Activated T-cell treated with anti-CD3 and anti-CD28 coated beads, Interleukin-2, amount 50 U/mL, for 4 hours (primary cell): ENCODE data around the gene RIC1. TPM values are rescaled to one million over a fixed set of nuclear protein-coding genes. Genes with fewer than 3 reads are reported as not detected.
A peak's percentile ranks its signal among the peaks of the same experiment; 100 is the strongest.
"Not testable (repeated sequence)": the region's sequence is repeated elsewhere in the genome, so short reads cannot be mapped to it uniquely, and the experiment has no call there.

ENCODE experiments used
- ATAC-seq, 2 donors: fragments of 200-7000 bp; cut with Tn5 transposase; one replicate each; pipeline ENCODE4 v1.10.0; 2021
- DNase-seq: peaks from one replicate; pipeline ENCODE4 v3.0.0-alpha.2; 2020
- H3K27me3 Mint-ChIP-seq: one replicate; pipeline ENCODE4 v1.8.0; 2021; ENCODE audit warnings: low read depth, mixed read lengths
- H3K36me3 Mint-ChIP-seq: one replicate; pipeline ENCODE4 v1.8.0; 2022; ENCODE audit warnings: mixed read lengths; ENCODE audit not compliant: insufficient read depth
- H3K4me1 Mint-ChIP-seq: one replicate; pipeline ENCODE4 v1.8.0; 2021; ENCODE audit warnings: low read depth, mixed read lengths
- H3K4me3 Mint-ChIP-seq: one replicate; pipeline ENCODE4 v1.8.0; 2021; ENCODE audit warnings: mild to moderate bottlenecking, moderate library complexity, mixed read lengths
- H3K9me3 Mint-ChIP-seq: one replicate; pipeline ENCODE4 v1.8.0; 2021; ENCODE audit warnings: mixed read lengths
- total RNA-seq, 3 donors: library from RNA; stranded (reverse); gene quantifications; one replicate each; pipeline ENCODE4 v1.2.1, GENCODE V29; 2021

The RIC1 gene
- total RNA-seq, 3 donors from 2014 or later = 10.5 to 11.2 (median 10.8) TPM

DNA sequence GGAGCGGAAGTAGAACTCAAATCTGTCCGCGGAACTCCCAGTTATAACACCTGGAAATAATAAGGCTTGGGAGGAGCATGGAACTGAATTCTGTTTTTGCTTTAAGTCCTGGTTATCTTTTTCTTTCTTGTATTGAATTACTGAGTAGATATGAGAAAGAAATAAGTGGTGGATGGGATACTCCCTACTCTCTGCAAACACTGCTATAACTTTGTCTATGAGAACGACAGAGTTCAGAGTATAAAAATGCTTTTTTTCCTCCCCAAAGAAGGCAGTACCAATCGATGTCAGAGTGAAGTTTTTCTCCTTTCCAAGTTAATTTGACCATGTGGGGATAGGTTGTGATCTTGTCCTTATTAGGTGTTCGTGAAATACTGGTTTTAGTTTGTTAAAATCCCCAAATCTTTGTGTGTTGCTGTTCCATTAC, 1.2 kb downstream of the RIC1 start:
- ATAC-seq = no peak
- Mint-ChIP-seq H3K4me3 (peak overlapping the region; percentile 100), H3K4me1 (peaks cover 69% of the 10 kb centered on the region), H3K27me3 (no peaks in the 10 kb centered on the region), H3K36me3 (peaks cover 3% of the 10 kb centered on the region), H3K9me3 (peaks cover under 1% of the 10 kb centered on the region)
- no peak for DNase-seq

DNA sequence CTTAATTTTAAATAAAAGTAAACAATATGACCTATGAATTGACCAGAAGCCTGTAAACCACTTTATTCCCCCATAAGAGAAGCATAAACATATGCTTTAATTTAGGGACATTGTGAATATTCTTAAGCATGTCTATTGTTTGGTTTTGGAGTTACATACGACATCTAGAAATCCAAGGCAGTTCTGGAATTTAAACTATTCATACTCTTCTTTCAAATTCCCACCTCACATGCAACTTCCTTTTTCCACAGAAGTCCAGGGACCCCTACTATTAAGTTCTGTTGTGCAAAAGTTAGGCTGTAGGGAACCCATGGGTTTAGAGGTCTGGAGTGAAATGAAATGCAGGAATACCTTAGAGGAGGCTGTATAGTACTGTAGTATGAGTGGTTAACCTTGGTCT, 2.1 kb downstream of the RIC1 start:
- H3K27me3 Mint-ChIP-seq = no peaks in the 10 kb centered on the region
- peaks cover 9% of the 10 kb centered on the region for H3K9me3 Mint-ChIP-seq
- ATAC-seq = no peak
- no peak for DNase-seq
- H3K4me1 Mint-ChIP-seq = peaks cover 67% of the 10 kb centered on the region
- H3K36me3 Mint-ChIP-seq = peaks cover 12% of the 10 kb centered on the region
- no peak overlapping the region for H3K4me3 Mint-ChIP-seq

DNA sequence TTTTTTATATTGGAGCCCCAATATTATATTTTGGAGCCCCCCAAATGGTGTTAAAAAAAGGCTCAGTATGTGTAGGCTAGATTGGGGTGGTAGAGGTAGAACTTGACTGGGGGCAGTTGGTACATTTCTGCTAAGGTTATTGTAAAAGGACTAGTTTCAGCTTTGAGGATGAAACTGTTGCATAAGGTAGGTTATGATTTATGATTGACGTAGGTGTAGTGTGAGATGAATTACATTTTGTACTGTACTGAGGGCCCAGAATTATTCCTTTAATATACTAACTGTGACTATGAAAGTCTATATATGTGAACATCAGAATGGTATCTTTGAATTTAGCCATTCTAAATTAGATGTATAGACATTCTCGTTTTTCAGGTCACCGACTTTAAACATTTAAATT, 3.6 kb downstream of the RIC1 start:
- peaks cover 58% of the 10 kb centered on the region for H3K4me1 Mint-ChIP-seq

DNA sequence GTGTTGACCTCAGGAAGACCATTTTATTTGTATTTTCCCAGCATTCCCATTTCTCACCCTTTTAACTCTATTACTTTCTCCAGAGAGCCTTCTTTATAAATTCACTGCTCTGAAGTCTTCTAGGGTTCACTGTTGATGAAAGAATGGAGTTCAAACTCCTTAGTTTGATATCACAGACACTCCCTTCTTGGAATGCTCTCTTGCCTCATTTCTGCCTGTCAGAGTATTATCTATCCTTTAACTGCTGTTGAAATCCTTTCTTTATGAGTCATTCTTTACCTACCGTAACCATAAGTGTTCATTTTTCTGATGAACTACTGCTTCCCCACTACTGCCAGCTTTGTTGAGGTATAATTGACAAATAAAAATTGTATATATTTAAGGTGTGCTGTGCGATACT, 4.3 kb downstream of the RIC1 start:
- peaks cover 55% of the 10 kb centered on the region for H3K4me1 Mint-ChIP-seq

More for the DNA sequence above, 3.6 kb downstream of the RIC1 start:
- Mint-ChIP-seq H3K27me3 (no peaks in the 10 kb centered on the region), H3K9me3 (peaks cover 10% of the 10 kb centered on the region), H3K36me3 (peaks cover 14% of the 10 kb centered on the region), H3K4me3 (no peak overlapping the region)
- ATAC-seq (no peak), DNase-seq (no peak)

DNA sequence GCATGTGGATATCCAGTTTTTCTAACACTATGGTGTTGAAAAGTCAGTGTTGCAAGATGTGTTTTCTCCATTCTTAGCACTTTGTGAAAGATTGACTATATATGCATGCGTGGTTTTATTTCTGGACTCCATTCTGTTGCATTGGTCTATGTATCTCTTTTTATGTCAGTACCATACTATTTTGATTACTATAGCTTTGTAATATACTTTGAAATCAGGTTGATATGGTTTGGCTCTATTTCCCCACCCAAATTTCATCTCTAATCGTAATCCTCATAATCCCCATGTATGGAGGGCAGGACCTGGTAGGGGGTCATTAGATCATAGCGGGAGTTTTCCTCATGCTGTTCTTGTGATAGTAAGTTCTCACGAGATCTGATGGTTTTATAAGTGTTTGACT, 6.5 kb downstream of the RIC1 start:
- Mint-ChIP-seq H3K36me3 (peaks cover 40% of the 10 kb centered on the region), H3K9me3 (peaks cover 38% of the 10 kb centered on the region), H3K4me3 (no peak overlapping the region), H3K4me1 (peaks cover 57% of the 10 kb centered on the region), H3K27me3 (no peaks in the 10 kb centered on the region)
- DNase-seq (no peak), ATAC-seq (no peak)

More for the DNA sequence above, 4.3 kb downstream of the RIC1 start:
- no peak for ATAC-seq
- Mint-ChIP-seq H3K36me3 (peaks cover 21% of the 10 kb centered on the region), H3K4me3 (no peak overlapping the region), H3K27me3 (no peaks in the 10 kb centered on the region), H3K9me3 (peaks cover 17% of the 10 kb centered on the region)
- no peak for DNase-seq

DNA sequence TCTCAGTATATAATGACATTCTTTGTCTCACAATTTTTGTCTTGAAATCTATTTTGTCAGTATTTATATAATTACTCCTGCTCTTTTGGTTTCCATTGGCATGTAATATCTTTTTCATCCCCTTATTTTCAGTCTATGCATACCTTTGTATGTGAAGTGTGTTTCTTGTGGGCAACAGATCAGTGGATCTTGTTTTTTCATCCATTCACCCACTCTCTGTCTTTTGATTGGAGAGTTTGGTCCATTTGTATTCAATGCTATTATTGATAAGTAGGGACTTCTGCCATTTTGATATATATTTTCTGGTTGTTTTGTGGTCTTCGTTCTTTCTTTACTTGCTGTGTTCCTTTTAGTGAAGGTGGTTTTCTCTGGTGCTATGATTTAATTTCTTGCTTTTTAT, 10.9 kb downstream of the RIC1 start:
- Mint-ChIP-seq H3K27me3 (no peaks in the 10 kb centered on the region), H3K36me3 (peaks cover 54% of the 10 kb centered on the region), H3K4me3 (no peak overlapping the region), H3K4me1 (peaks cover 41% of the 10 kb centered on the region), H3K9me3 (peaks cover 48% of the 10 kb centered on the region)
- DNase-seq = no peak
- no peak for ATAC-seq

DNA sequence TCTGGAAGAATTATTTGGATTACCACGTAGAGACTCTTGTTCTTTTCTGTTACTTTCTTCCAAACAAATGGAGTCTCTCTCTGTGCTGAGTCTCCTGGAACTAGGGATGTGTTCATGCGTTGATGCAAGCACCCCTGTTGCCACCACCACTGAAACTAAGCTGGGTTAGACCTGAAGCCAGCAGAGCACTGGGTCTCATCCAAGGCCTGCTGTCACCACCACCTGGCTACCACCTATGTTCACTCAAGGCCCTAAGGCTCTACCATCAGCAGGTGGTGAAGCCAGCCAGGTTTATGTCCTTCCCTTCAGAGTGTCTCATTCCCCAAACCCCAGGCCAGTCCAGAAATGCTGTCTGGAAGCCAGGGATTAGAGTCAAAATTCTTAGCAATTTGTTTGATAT, 13.3 kb downstream of the RIC1 start:
- ATAC-seq (no peak), DNase-seq (no peak)
- no peak overlapping the region for H3K4me3 Mint-ChIP-seq
- H3K36me3 Mint-ChIP-seq = peaks cover 53% of the 10 kb centered on the region
- no peaks in the 10 kb centered on the region for H3K27me3 Mint-ChIP-seq
- H3K4me1 Mint-ChIP-seq = peaks cover 51% of the 10 kb centered on the region
- H3K9me3 Mint-ChIP-seq = peaks cover 46% of the 10 kb centered on the region

DNA sequence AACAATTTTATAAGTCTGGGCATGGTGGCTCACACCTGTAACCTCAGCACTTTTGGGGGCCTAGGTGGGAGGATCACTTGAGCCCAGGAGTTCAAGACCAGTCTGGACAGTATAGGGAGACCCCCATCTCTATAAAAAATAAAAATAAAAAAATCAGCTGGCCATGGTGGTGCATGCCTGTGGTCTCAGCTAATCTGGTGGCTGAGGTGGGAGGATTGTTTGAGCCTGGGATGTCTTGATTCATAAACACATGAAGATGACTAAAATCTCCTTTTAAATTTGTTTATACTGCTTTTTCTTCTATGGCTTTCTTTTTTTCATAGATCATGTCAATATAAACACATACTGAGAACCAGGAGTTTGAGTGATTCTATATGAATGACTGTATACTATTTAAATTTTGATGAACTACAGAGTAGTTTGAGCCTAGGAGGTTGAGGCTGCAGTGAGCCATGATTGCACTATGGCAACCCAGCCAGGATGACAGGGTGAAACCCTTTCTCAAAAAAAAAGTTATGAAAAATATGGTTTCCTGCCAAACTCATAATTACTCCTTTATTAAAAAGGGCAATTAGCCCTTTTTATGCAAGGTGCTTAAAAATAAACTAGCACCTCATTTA, 14.2 kb downstream of the RIC1 start:
- Mint-ChIP-seq H3K36me3 (peaks cover 49% of the 10 kb centered on the region), H3K9me3 (peaks cover 43% of the 10 kb centered on the region), H3K27me3 (no peaks in the 10 kb centered on the region), H3K4me3 (no peak overlapping the region), H3K4me1 (peaks cover 49% of the 10 kb centered on the region)
- DNase-seq (no peak), ATAC-seq (peak; percentile 78 to 80)

DNA sequence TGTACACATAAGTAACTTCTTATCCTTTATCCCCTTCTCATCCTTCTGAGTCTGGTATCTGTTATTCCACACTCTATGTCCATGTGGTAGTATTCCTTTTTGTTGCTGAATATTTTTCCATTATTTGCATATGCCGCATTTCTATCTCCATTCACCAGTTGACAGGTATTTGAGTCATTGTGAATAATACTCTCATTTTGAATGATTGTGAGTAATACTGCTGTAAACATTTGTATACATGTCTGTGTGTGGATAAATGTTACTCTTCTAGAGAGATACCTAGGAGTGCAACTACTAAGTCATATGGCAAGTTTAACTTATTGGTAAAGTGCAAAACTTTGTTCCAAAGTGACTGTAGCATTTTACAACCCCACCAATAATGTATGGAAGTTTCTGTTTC, 15.6 kb downstream of the RIC1 start:
- ATAC-seq (peak; percentile 86 to 90), DNase-seq (no peak)
- peaks cover 49% of the 10 kb centered on the region for H3K4me1 Mint-ChIP-seq
- H3K9me3 Mint-ChIP-seq = peaks cover 44% of the 10 kb centered on the region
- no peaks in the 10 kb centered on the region for H3K27me3 Mint-ChIP-seq
- H3K36me3 Mint-ChIP-seq = peaks cover 47% of the 10 kb centered on the region
- no peak overlapping the region for H3K4me3 Mint-ChIP-seq

DNA sequence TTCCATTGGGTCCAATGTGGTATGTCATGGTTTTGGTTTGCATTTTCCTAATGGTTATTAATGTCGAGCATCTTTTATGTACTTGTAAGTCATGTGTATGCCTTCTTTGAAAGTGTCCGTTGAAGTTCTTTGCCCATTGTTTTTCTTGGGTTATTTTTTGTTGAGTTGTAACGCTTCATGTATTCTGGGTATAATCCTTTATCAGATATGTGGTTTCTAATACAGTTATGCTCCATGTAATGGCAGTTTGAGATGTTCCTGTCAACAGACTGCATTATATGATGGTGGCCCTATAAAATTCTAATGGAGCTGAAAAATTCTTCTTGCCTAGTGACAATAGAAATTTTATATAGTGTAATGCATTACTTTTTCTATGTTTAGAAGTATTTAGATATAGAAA, 17.2 kb downstream of the RIC1 start:
- Mint-ChIP-seq H3K36me3 (peaks cover 42% of the 10 kb centered on the region), H3K4me3 (no peak overlapping the region), H3K27me3 (no peaks in the 10 kb centered on the region), H3K9me3 (peaks cover 39% of the 10 kb centered on the region), H3K4me1 (peaks cover 49% of the 10 kb centered on the region)
- ATAC-seq (no peak), DNase-seq (no peak)

DNA sequence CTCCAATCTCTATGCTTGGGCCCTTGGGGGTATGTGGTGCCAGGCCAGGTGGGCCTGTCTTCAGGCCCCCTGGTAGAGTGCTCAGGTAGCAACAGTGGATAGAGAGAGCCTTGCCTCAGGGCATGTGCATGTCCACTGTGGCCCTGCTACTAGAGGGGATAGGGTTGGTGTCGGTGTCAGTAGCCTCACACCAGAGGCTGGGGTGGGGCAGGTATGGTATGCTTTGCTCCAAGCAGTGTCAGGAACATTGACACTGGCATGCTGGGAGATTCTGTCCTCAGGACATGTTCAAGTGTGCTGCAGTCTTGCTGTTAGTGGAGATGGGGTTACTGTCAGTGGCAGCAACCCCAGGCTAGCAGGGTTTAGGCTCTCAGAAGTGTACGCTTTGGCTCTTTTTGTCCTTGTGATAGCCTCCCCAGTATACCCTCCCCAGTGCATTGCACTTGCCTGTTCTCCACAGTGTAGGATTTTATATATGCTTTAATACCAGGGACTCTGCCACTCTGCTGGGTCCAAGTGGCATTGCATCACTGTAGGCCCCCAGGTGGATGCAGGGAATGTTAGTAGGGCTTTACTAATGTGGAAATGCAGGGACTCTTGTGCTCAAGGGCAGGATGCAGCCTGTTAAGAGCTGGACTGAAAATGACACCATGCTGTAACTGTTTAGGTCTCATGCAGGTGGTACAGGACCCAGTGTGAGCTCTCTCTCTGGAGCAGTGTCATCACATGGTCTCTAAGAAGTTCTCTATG, 21.6 kb downstream of the RIC1 start:
- Mint-ChIP-seq H3K36me3 (peaks cover 47% of the 10 kb centered on the region), H3K4me3 (no peak overlapping the region), H3K27me3 (no peaks in the 10 kb centered on the region), H3K9me3 (peaks cover 57% of the 10 kb centered on the region), H3K4me1 (peaks cover 26% of the 10 kb centered on the region)
- DNase-seq (no peak), ATAC-seq (no peak)

DNA sequence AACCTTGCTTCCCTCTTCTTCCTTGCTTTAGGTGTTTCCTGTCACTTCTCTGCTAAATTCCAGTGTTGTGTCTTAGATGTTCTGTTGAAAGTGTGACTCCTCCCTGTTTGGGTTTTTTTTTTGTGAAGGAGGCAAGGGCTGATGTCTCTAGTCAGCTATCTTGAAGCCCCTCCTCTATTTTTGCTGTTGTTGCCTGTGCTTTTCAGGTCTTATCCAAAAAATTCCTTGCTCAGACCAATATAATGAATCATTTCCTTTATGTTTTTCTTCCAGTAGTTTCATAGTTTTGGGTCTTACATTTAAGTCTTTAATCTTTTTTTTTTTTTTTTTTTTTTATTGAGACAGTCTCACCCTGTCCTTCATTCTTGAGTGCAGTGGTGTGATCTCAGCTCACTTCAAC, 22.3 kb downstream of the RIC1 start:
- Mint-ChIP-seq H3K9me3 (peaks cover 57% of the 10 kb centered on the region), H3K27me3 (no peaks in the 10 kb centered on the region), H3K36me3 (peaks cover 44% of the 10 kb centered on the region), H3K4me3 (no peak overlapping the region), H3K4me1 (peaks cover 23% of the 10 kb centered on the region)
- no peak for ATAC-seq
- no peak for DNase-seq

DNA sequence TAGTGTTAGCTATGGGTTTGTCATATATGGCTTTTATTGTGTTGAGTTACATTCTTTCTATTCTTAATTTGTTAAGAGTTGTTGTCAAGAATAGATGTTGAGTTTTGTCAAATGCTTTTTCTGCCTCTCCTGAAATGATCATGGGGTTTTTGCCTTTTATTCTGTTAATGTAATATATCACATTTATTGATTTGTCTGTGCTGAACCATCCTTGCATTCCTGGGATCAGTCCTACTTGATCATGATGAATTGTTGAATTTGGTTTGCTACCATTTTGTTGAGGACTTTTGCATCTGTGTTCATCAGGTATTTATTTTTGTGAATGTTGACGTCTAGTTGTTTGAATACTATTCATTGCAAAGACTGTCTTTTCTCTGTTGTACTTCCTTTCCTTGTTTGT, 23.9 kb downstream of the RIC1 start:
- H3K27me3 Mint-ChIP-seq = no peaks in the 10 kb centered on the region
- DNase-seq = no peak
- H3K36me3 Mint-ChIP-seq = peaks cover 43% of the 10 kb centered on the region
- H3K9me3 Mint-ChIP-seq = peaks cover 46% of the 10 kb centered on the region
- H3K4me1 Mint-ChIP-seq = peaks cover 21% of the 10 kb centered on the region
- ATAC-seq = no peak
- H3K4me3 Mint-ChIP-seq = no peak overlapping the region

DNA sequence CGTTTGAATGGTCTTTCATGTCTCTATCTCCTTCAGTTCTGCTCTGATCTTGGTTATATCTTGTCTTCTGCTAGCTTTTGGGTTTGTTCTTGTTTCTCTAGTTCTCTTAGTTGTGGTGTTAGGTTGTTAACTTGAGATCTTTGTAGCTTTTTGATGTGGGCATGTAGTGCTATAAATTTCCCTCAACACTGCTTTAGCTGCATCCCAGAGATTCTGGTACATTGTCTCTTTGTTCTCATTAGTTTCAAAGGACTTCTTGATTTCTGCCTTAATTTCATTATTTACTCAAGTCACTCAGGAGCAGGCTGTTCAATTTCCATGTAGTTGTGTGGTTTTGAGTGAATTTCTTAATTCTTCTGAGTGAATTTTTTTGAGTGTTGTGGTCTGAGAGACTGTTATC, 33.9 kb downstream of the RIC1 start:
- peaks cover 45% of the 10 kb centered on the region for H3K9me3 Mint-ChIP-seq

DNA sequence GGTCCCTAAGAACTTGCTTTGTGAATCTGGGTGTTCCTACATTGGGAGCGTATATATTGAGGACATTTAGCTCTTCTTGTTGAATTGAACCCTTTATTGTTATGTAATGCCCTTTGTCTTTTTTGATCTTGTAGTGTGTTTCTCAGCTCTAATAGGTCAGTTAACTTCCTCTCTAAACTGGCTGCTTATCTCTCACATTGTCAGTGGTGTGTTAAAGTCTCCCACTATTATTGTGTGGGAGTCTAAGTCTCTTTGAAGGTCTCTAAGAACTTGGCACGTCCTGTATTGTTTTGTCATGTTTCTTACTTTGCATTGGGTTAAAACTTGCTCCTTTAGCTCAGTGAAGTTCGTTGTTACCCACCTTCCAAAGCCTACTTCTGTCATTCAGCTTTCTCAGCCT, 36.2 kb downstream of the RIC1 start:
- no peaks in the 10 kb centered on the region for H3K27me3 Mint-ChIP-seq
- ATAC-seq (no peak), DNase-seq (no peak)
- peaks cover 57% of the 10 kb centered on the region for H3K36me3 Mint-ChIP-seq
- H3K4me3 Mint-ChIP-seq = no peak overlapping the region
- peaks cover 40% of the 10 kb centered on the region for H3K9me3 Mint-ChIP-seq
- H3K4me1 Mint-ChIP-seq = peaks cover 55% of the 10 kb centered on the region

More for the DNA sequence above, 33.9 kb downstream of the RIC1 start:
- not testable (repeated sequence) for H3K4me3 Mint-ChIP-seq, DNase-seq, H3K27me3 Mint-ChIP-seq, ATAC-seq
- Mint-ChIP-seq H3K4me1 (peaks cover 43% of the 10 kb centered on the region), H3K36me3 (peaks cover 59% of the 10 kb centered on the region)
